H1 (cell line): ENCODE results near the gene CMIP. TPM values are rescaled to one million over a fixed set of nuclear protein-coding genes. Genes with fewer than 3 reads are reported as not detected.

Experiments
- CTCF ChIA-PET: fragments of 300-600 bp; sonication (Branson Sonifier 250); formaldehyde crosslinking; loops from one replicate; lab custom pipeline; 2021; ENCODE audit not compliant: partially characterized antibody; lab: Charles Lee
- POLR2A ChIA-PET: fragments of 300-600 bp; sonication (Branson Sonifier 250); formaldehyde crosslinking; loops from one replicate; lab custom pipeline; 2021; ENCODE audit warnings: inconsistent platforms; ENCODE audit not compliant: partially characterized antibody; lab: Charles Lee
- DNase-seq, 2 experiments: peaks; one replicate each; pipeline versions ENCODE4 v3.0.0 to v3.0.0-alpha.2; 2010 to 2022; ENCODE audit warnings: low spot score in 2 of 2, low read depth in 1 of 2, mixed read lengths in 1 of 2
- FAIRE-seq: peaks from 2 replicates; lab custom pipeline; 2011; peaks lifted over from hg19 to GRCh38; lab: Jason Lieb, UNC
- H2AFZ ChIP-seq: 2 replicates; pipeline ENCODE4 v1.8.1; 2012; ENCODE audit warnings: low read length, inconsistent platforms
- H2AK5ac ChIP-seq: 2 replicates; pipeline ENCODE4 v1.6.1; 2013; ENCODE audit warnings: low read depth, low read length
- H2BK120ac ChIP-seq: replicated peaks from 2 replicates; pipeline ENCODE3; 2013; ENCODE audit warnings: low read depth, low read length, inconsistent platforms
- H2BK12ac ChIP-seq: 2 replicates; pipeline ENCODE4 v1.6.1; 2013; ENCODE audit warnings: low read depth, low read length
- H2BK15ac ChIP-seq: 2 replicates; pipeline ENCODE4 v1.6.1; 2013; ENCODE audit warnings: low read length
- H2BK20ac ChIP-seq: 2 replicates; pipeline ENCODE4 v1.6.1; 2013; ENCODE audit warnings: low read length
- H2BK5ac ChIP-seq: 2 replicates; pipeline ENCODE4 v1.6.1; 2013; ENCODE audit warnings: low read depth, low read length
- H3K14ac ChIP-seq: 2 replicates; pipeline ENCODE4 v1.6.1; 2013; ENCODE audit warnings: inconsistent platforms; ENCODE audit not compliant: insufficient read length
- H3K18ac ChIP-seq: 2 replicates; pipeline ENCODE4 v1.6.1; 2013; ENCODE audit warnings: low read length; ENCODE audit errors: extremely low read depth
- H3K23ac ChIP-seq: 2 replicates; pipeline ENCODE4 v1.6.1; 2013; ENCODE audit warnings: inconsistent platforms; ENCODE audit not compliant: insufficient read length
- H3K23me2 ChIP-seq: 2 replicates; pipeline ENCODE4 v1.6.1; 2013; ENCODE audit warnings: low read depth, low read length
- H3K27ac ChIP-seq: 2 replicates; pipeline ENCODE4 v1.6.1; 2011; ENCODE audit warnings: low read depth, low read length, inconsistent platforms
- H3K27me3 ChIP-seq, 4 experiments: replicated peaks in 1 of 4; 1 replicate in 1 of 4; 2 replicates in 3 of 4; pipeline versions ENCODE4 v1.6.1 to v1.8.1; 2011 to 2013; ENCODE audit warnings: low read length in 3 of 4, mild to moderate bottlenecking in 3 of 4, inconsistent platforms in 2 of 4, mixed read lengths in 2 of 4, moderate library complexity in 1 of 4; ENCODE audit not compliant: control insufficient read depth in 3 of 4, insufficient read depth in 3 of 4; ENCODE audit errors: extremely low read depth in 1 of 4
- H3K36me3 ChIP-seq, 4 experiments: 2 replicates each; pipeline versions ENCODE4 v1.6.1 to v1.8.1; 2011 to 2013; ENCODE audit warnings: mild to moderate bottlenecking in 4 of 4, low read length in 3 of 4, moderate library complexity in 2 of 4, control low read depth in 1 of 4, inconsistent platforms in 1 of 4; ENCODE audit not compliant: insufficient read depth in 4 of 4, control insufficient read depth in 2 of 4
- H3K4ac ChIP-seq: replicated peaks from 2 replicates; pipeline ENCODE3; 2013; ENCODE audit warnings: low read length, low read depth, mixed read lengths, inconsistent platforms; ENCODE audit not compliant: insufficient read length
- H3K4me1 ChIP-seq, 4 experiments: replicated peaks in 1 of 4; 1 replicate in 1 of 4; 2 replicates in 3 of 4; pipeline versions ENCODE4 v1.6.1 to v1.8.1; 2011 to 2013; ENCODE audit warnings: low read length in 3 of 4, inconsistent platforms in 2 of 4, mixed read lengths in 1 of 4; ENCODE audit not compliant: insufficient read depth in 4 of 4, control insufficient read depth in 3 of 4
- H3K4me2 ChIP-seq, 2 experiments: 2 replicates each; pipeline versions ENCODE4 v1.6.1 to v1.8.1; 2011 to 2013; ENCODE audit warnings: low read depth in 2 of 2, low read length in 2 of 2, control low read depth in 1 of 2, inconsistent platforms in 1 of 2, mild to moderate bottlenecking in 1 of 2; ENCODE audit not compliant: insufficient read depth in 1 of 2
- H3K4me3 ChIP-seq, 4 experiments: fragments of 200-600, 300-600 bp in 1 of 4; sonication (generic), shearing (Covaris generic), sonication (Bioruptor Twin) in 1 of 4; 2 replicates each; pipeline versions ENCODE4 v1.5.1 to v1.8.1; 2011 to 2016; ENCODE audit warnings: low read length in 4 of 4, low read depth in 3 of 4, control low read depth in 2 of 4, inconsistent platforms in 2 of 4, mild to moderate bottlenecking in 2 of 4, mixed read lengths in 1 of 4, moderate library complexity in 1 of 4; ENCODE audit not compliant: insufficient read depth in 2 of 4; ENCODE audit errors: extremely low read depth in 1 of 4
- H3K56ac ChIP-seq: replicated peaks from 2 replicates; pipeline ENCODE3; 2013; ENCODE audit warnings: low read depth, mild to moderate bottlenecking, mixed read lengths, low read length, inconsistent platforms; ENCODE audit not compliant: insufficient read length
- H3K79me1 ChIP-seq: 2 replicates; pipeline ENCODE4 v1.6.1; 2013; ENCODE audit warnings: low read depth, low read length, control low read depth
- H3K79me2 ChIP-seq, 2 experiments: 2 replicates each; pipeline versions ENCODE4 v1.6.1 to v1.8.1; 2012 to 2013; ENCODE audit warnings: low read length in 2 of 2, mild to moderate bottlenecking in 2 of 2, inconsistent platforms in 1 of 2; ENCODE audit not compliant: insufficient read depth in 2 of 2, control insufficient read depth in 1 of 2
- H3K9ac ChIP-seq, 4 experiments: replicated peaks in 1 of 4; 1 replicate in 1 of 4; 2 replicates in 3 of 4; pipeline versions ENCODE4 v1.6.1 to v1.8.1; 2011 to 2013; ENCODE audit warnings: low read depth in 3 of 4, low read length in 3 of 4, control low read depth in 2 of 4, mild to moderate bottlenecking in 2 of 4, moderate library complexity in 2 of 4, inconsistent platforms in 1 of 4; ENCODE audit errors: extremely low read depth in 1 of 4
- H3K9me3 ChIP-seq, 2 experiments: 2 replicates each; pipeline versions ENCODE4 v1.6.1 to v1.8.1; 2012 to 2013; ENCODE audit warnings: mild to moderate bottlenecking in 2 of 2, moderate library complexity in 2 of 2, control low read depth in 1 of 2, inconsistent platforms in 1 of 2, low read depth in 1 of 2, low read length in 1 of 2, mixed read lengths in 1 of 2; ENCODE audit not compliant: insufficient read depth in 2 of 2
- H4K20me1 ChIP-seq, 2 experiments: replicated peaks in 1 of 2; 2 replicates each; pipeline versions ENCODE3 to v1.8.1; 2011 to 2013; ENCODE audit warnings: inconsistent platforms in 2 of 2, low read length in 2 of 2, mild to moderate bottlenecking in 1 of 2; ENCODE audit not compliant: insufficient read depth in 2 of 2, control insufficient read depth in 1 of 2
- H4K5ac ChIP-seq: 2 replicates; pipeline ENCODE4 v1.6.1; 2013; ENCODE audit warnings: low read length, low read depth, mixed read lengths, inconsistent platforms; ENCODE audit not compliant: insufficient read length
- H4K8ac ChIP-seq: 2 replicates; pipeline ENCODE4 v1.8.0; 2013; ENCODE audit warnings: mild to moderate bottlenecking, moderate library complexity, low read length, inconsistent platforms; ENCODE audit not compliant: insufficient read depth; ENCODE audit errors: extremely low read depth
- H4K91ac ChIP-seq: replicated peaks from 2 replicates; pipeline ENCODE3; 2013; ENCODE audit warnings: low read length, mixed read lengths, inconsistent platforms; ENCODE audit not compliant: insufficient read length
- ASH2L ChIP-seq: fragments of 200-600, 300-600 bp; sonication (generic); IDR thresholded peaks from one replicate; pipeline ENCODE4 v1.7.1; 2017; ENCODE audit warnings: low read length
- BACH1 ChIP-seq: IDR thresholded peaks from 2 replicates; pipeline ENCODE4 v1.6.1; 2012; ENCODE audit warnings: low read length, improper control_type of control experiment
- FOSL1 ChIP-seq: IDR thresholded peaks from 2 replicates; pipeline ENCODE4 v1.6.1; 2011; ENCODE audit warnings: mild to moderate bottlenecking, low read depth, low read length, moderate library complexity; ENCODE audit not compliant: insufficient read depth
- HDAC2 ChIP-seq, 2 experiments: fragments of 300-600 bp in 1 of 2; sonication (generic) in 1 of 2; IDR thresholded peaks; 2 replicates each; pipeline ENCODE4 v1.6.1; 2011 to 2012; ENCODE audit warnings: low read depth in 2 of 2, low read length in 2 of 2, mild to moderate bottlenecking in 2 of 2, moderate library complexity in 2 of 2, borderline replicate concordance in 1 of 2, inconsistent platforms in 1 of 2
- JUN ChIP-seq: IDR thresholded peaks from 2 replicates; pipeline ENCODE4 v1.6.1; 2011; ENCODE audit warnings: low read depth, mild to moderate bottlenecking, improper control_type of control experiment, low read length
- KDM1A ChIP-seq: fragments of 200-600, 300-600 bp; sonication (generic); IDR thresholded peaks from 2 replicates; pipeline ENCODE4 v1.7.1; 2016; ENCODE audit warnings: mild to moderate bottlenecking, low read length, borderline replicate concordance
- NRF1 ChIP-seq: IDR thresholded peaks from 2 replicates; pipeline ENCODE4 v1.6.1; 2011; ENCODE audit warnings: mild to moderate bottlenecking, low read depth, low read length, improper control_type of control experiment
- SIN3A ChIP-seq, 2 experiments: IDR thresholded peaks in 1 of 2; conservative IDR thresholded peaks in 1 of 2; 2 replicates each; pipeline ENCODE4 v1.6.1; 2011 to 2012; ENCODE audit warnings: low read length in 2 of 2, improper control_type of control experiment in 1 of 2, low read depth in 1 of 2, mild to moderate bottlenecking in 1 of 2
- SIRT6 ChIP-seq: IDR thresholded peaks from one replicate; pipeline ENCODE4 v1.7.1; 2012; ENCODE audit warnings: low read length, inconsistent platforms
- SP1 ChIP-seq: IDR thresholded peaks from 2 replicates; pipeline ENCODE4 v1.6.1; 2011; ENCODE audit warnings: low read depth, low read length
- SRF ChIP-seq: IDR thresholded peaks from 2 replicates; pipeline ENCODE4 v1.6.1; 2011; ENCODE audit warnings: mild to moderate bottlenecking, low read depth, low read length, moderate library complexity
- WGBS, 2 experiments: shearing (Covaris generic) in 1 of 2; methylation state at CpG; one replicate each; pipeline versions ENCODE4 v1.1.6 to v1.1.7; 2013 to 2015; ENCODE audit warnings: low lambda C conversion rate in 2 of 2, mixed read lengths in 2 of 2, inconsistent platforms in 1 of 2, low coverage in 1 of 2, missing lambda C conversion rate in 1 of 2; ENCODE audit not compliant: insufficient replicate concordance in 2 of 2, insufficient coverage in 1 of 2, insufficient read length in 1 of 2; ENCODE audit errors: extremely low coverage in 1 of 2, missing lambda C conversion rate in 1 of 2; 5-methylcytosine and 5-hydroxymethylcytosine counted together
- polyA plus RNA-seq, 7 experiments: library from polyadenylated mRNA; depleted of rRNA in 3 of 7; stranded (reverse) in 5 of 7; unstranded in 2 of 7; fragments of >200 nt in 5 of 7; fragments of 200-250 nt in 2 of 7; gene quantifications; 1 replicate in 5 of 7; 2 replicates in 1 of 7; 4 replicates in 1 of 7; pipeline versions ENCODE4 v1.2.1 to v1.2.3, GENCODE V29; 2011 to 2013; ENCODE audit warnings: missing spikeins in 2 of 7, mixed read lengths in 2 of 7
- total RNA-seq: library from RNA; stranded (reverse); fragmentation: NEBNext Ultra II Directional; extraction: Animal tissue kit (Norgen Biotek cat#: 25700); gene quantifications from 2 replicates; pipeline ENCODE4 v1.2.1, GENCODE V29; 2021
- TF ChIP-seq, protein P1 (sequence below): IDR thresholded peaks from 2 replicates; pipeline ENCODE4 v1.6.1; 2012; ENCODE audit warnings: inconsistent platforms

CMIP gene
- total and polyA plus RNA-seq, 2 of the 8 experiments (the other 6 are each of a cell fraction or from before 2014, with no cell fraction given) = 7.9 to 53.2 TPM

DNA sequence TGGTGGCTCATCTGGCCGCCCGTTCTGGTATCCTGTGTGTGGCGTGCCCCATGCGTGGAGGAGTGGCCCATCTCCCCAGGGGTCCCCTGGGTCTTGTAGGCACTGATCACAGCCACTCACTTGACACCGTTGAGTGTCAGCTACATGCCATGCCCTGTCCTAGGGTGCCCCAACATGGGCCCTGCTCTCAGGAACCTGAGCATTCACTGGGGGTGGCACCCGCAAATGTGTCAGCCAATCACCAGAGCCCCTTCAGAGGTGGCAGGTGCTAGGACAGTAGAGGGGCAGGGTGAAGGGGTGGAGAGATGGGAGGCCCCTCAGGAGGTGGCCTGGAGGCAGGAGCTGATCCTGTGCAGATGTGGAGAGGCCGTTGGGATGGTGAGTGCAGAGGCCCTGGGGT, 27.8 kb downstream of the CMIP start:
- Histone ChIP-seq H3K9me3 (no peaks in the 10 kb centered on the region), H4K8ac (no peak overlapping the region; the same call in 1 of the 2 replicates), H3K9ac (no peak overlapping the region), H3K4ac (no peak overlapping the region), H3K4me2 (no peak overlapping the region), H2AFZ (no peak overlapping the region), H2BK5ac (no peak overlapping the region)
- DNase-seq = no peak
- WGBS, 2 experiments = 92% methylated on average over 7 of the region's 7 CpGs; no CpG with 5 or more reads in 1 of the 2 experiments
- POLR2A ChIA-PET = interaction anchor here (0.9 to 1.0 kb wide), 2 partner anchors 9 to 12 kb away, joined by 3 read pairs; no protein-coding TSS in a partner anchor
- TF ChIP-seq BACH1 (no peak), SRF (no peak), HDAC2 (IDR thresholded peaks at IDR 0.05; ENCODE audit: borderline replicate concordance in 1 of 2, low read depth in 2 of 2, low read length in 2 of 2) (no peak), NRF1 (no peak), JUN (no peak), FOSL1 (no peak), SP1 (no peak), SIN3A (conservative IDR thresholded peaks at IDR 0.05 in 1 of 2, IDR thresholded peaks at IDR 0.05 in 1 of 2; ENCODE audit: low read depth in 1 of 2, low read length in 2 of 2) (no peak), KDM1A (no peak), ASH2L (no peak), SIRT6 (no peak)
- TF ChIP-seq, protein P1, sequence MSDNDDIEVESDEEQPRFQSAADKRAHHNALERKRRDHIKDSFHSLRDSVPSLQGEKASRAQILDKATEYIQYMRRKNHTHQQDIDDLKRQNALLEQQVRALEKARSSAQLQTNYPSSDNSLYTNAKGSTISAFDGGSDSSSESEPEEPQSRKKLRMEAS = no peak
- TF ChIP-seq, all 59 proteins: peak for 0
- H3K4me3 ChIP-seq = no peak overlapping the region
- H3K23me2 ChIP-seq = no peaks in the 10 kb centered on the region
- H3K79me1 ChIP-seq = peaks cover 30% of the 10 kb centered on the region
- H4K20me1 ChIP-seq = peaks cover 35 to 43% of the 10 kb centered on the region in 2 experiments
- CTCF ChIA-PET = interaction anchor here (0.6 to 1.5 kb wide), 8 partner anchors 7 to 225 kb away, joined by 3 to 4 read pairs (median 3); no protein-coding TSS in a partner anchor
- no peak overlapping the region for H2BK15ac ChIP-seq
- H3K23ac ChIP-seq = no peak overlapping the region
- H3K27ac ChIP-seq = no peak overlapping the region
- peaks cover 0 to 7% (median 2%) of the 10 kb centered on the region in 4 experiments; a peak in 3 of 7 replicates for H3K4me1 ChIP-seq
- peaks cover 0 to 8% (median 2%) of the 10 kb centered on the region in 4 experiments; a peak in 2 of 8 replicates for H3K36me3 ChIP-seq
- no peak overlapping the region for H2BK120ac ChIP-seq
- H3K79me2 ChIP-seq = peaks cover 11 to 90% of the 10 kb centered on the region in 2 experiments
- no peak overlapping the region for H3K18ac ChIP-seq
- no peaks in the 10 kb centered on the region for H3K27me3 ChIP-seq
- H2BK20ac ChIP-seq = no peak overlapping the region; the same call in 1 of the 2 replicates
- H4K91ac ChIP-seq = no peak overlapping the region
- H2AK5ac ChIP-seq = no peak overlapping the region
- no peak overlapping the region for H3K56ac ChIP-seq
- no peak overlapping the region for H3K14ac ChIP-seq
- H4K5ac ChIP-seq = no peak overlapping the region
- no peak for FAIRE-seq
- H2BK12ac ChIP-seq = no peak overlapping the region
